HCT116 (cell line): ENCODE results near the gene BOC. TPM values are rescaled to one million over a fixed set of nuclear protein-coding genes. Genes with fewer than 3 reads are reported as not detected.

ENCODE experiments used
- ATAC-seq: fragments of 200-7000 bp; cut with Tn5 transposase; 2 replicates; pipeline ENCODE4 v1.9.1; 2020; ENCODE audit warnings: mild to moderate bottlenecking, moderate library complexity
- BruUV-seq: library from RNA; stranded (reverse); fragments of 400-500 nt; replicated peaks from 2 replicates; lab custom pipeline; 2021; lab: Mats Ljungman, UMichigan
- CTCF ChIA-PET: fragments of 300-600 bp; sonication (Branson Sonifier 250); formaldehyde crosslinking; loops from one replicate; lab custom pipeline; 2021; ENCODE audit warnings: antibody characterized with exemption; lab: Charles Lee
- POLR2A ChIA-PET: fragments of 300-600, 350-600 bp; sonication (Branson Sonifier 250); formaldehyde crosslinking; loops from one replicate; lab custom pipeline; 2021; ENCODE audit warnings: antibody characterized with exemption; lab: Charles Lee
- RAD21 ChIA-PET, 2 experiments: fragments of 300-600 bp; sonication (Branson Sonifier 250); formaldehyde crosslinking; loops; one replicate each; lab custom pipeline; 2023; ENCODE audit warnings: low total read pairs in 2 of 2; ENCODE audit not compliant: uncharacterized antibody in 2 of 2, unreplicated experiment in 2 of 2, low non-redundant PET in 1 of 2; lab: Charles Lee
- DNase-seq: peaks from one replicate; pipeline ENCODE4 v3.0.0-alpha.2; 2010; ENCODE audit warnings: low read depth, low spot score
- H2AFZ ChIP-seq: fragments of 200-600 bp; shearing (Covaris generic), sonication (generic); 2 replicates; pipeline ENCODE4 v1.6.1; 2017; ENCODE audit warnings: low read depth, mixed run types, mixed read lengths, antibody characterized with exemption, low read length; ENCODE audit not compliant: poor library complexity, severe bottlenecking
- H3K27ac ChIP-seq: 2 replicates; pipeline ENCODE4 v1.5.1; 2012; ENCODE audit warnings: low read depth, low read length
- H3K27me3 ChIP-seq: fragments of 200-600 bp; sonication (generic); 2 replicates; pipeline ENCODE4 v1.6.1; 2016; ENCODE audit warnings: mixed run types, low read length, mixed read lengths; ENCODE audit not compliant: insufficient read depth
- H3K36me3 ChIP-seq, 2 experiments: fragments of 200-500 bp in 1 of 2; fragments of 200-600 bp in 1 of 2; sonication (Bioruptor generic) in 1 of 2; sonication (generic) in 1 of 2; 2 replicates each; pipeline versions ENCODE4 v1.5.1 to v1.6.1; 2014 to 2016; ENCODE audit warnings: low read length in 2 of 2, inconsistent platforms in 1 of 2, mixed read lengths in 1 of 2, mixed run types in 1 of 2; ENCODE audit not compliant: insufficient read depth in 2 of 2, control insufficient read depth in 1 of 2
- H3K4me1 ChIP-seq, 2 experiments: fragments of 200-600 bp in 1 of 2; sonication (generic) in 1 of 2; 2 replicates each; pipeline versions ENCODE4 v1.5.1 to v1.6.1; 2012 to 2017; ENCODE audit warnings: low read length in 2 of 2, inconsistent platforms in 1 of 2, mild to moderate bottlenecking in 1 of 2, mixed read lengths in 1 of 2, mixed run types in 1 of 2, moderate library complexity in 1 of 2; ENCODE audit not compliant: insufficient read depth in 2 of 2, control insufficient read depth in 1 of 2
- H3K4me2 ChIP-seq: fragments of 200-600 bp; sonication (generic); 2 replicates; pipeline ENCODE4 v1.6.1; 2017; ENCODE audit warnings: mixed run types, low read length, mixed read lengths
- H3K4me3 ChIP-seq, 2 experiments: fragments of 200-600 bp in 1 of 2; sonication (generic) in 1 of 2; replicated peaks in 1 of 2; 2 replicates each; pipeline ENCODE4 v1.5.1; 2011 to 2016; ENCODE audit warnings: low read length in 2 of 2, control low read depth in 1 of 2, low read depth in 1 of 2, mild to moderate bottlenecking in 1 of 2, mixed read lengths in 1 of 2, mixed run types in 1 of 2
- H3K79me2 ChIP-seq: fragments of 200-600 bp; sonication (generic); 2 replicates; pipeline ENCODE4 v1.6.1; 2017; ENCODE audit warnings: mild to moderate bottlenecking, mixed run types, low read length, moderate library complexity, mixed read lengths; ENCODE audit not compliant: insufficient read depth
- H3K9ac ChIP-seq: fragments of 200-600 bp; sonication (generic); 2 replicates; pipeline ENCODE4 v1.6.1; 2016; ENCODE audit warnings: low read length, mixed read lengths
- H3K9me2 ChIP-seq: fragments of 200-600 bp; sonication (generic), shearing (Covaris generic); 2 replicates; pipeline ENCODE4 v1.6.1; 2017; ENCODE audit warnings: mixed run types, mild to moderate bottlenecking, moderate library complexity; ENCODE audit not compliant: insufficient read depth
- H3K9me3 ChIP-seq, 2 experiments: fragments of 200-500 bp in 1 of 2; fragments of 200-600 bp in 1 of 2; sonication (Bioruptor generic) in 1 of 2; sonication (generic) in 1 of 2; 2 replicates each; pipeline ENCODE4 v1.6.1; 2014 to 2017; ENCODE audit warnings: low read length in 2 of 2, mixed read lengths in 2 of 2, inconsistent platforms in 1 of 2, low read depth in 1 of 2, mild to moderate bottlenecking in 1 of 2, mixed run types in 1 of 2, moderate library complexity in 1 of 2; ENCODE audit not compliant: control insufficient read depth in 1 of 2, insufficient read depth in 1 of 2
- H4K20me1 ChIP-seq: fragments of 200-600 bp; sonication (generic), shearing (Covaris generic); 2 replicates; pipeline ENCODE4 v1.6.1; 2017; ENCODE audit warnings: mixed run types, mild to moderate bottlenecking, moderate library complexity; ENCODE audit not compliant: insufficient read depth
- ATF3 ChIP-seq: IDR thresholded peaks from 2 replicates; pipeline ENCODE4 v1.6.1; 2012
- CBX3 ChIP-seq: IDR thresholded peaks from 2 replicates; pipeline ENCODE4 v1.6.1; 2012; ENCODE audit warnings: low read depth
- CEBPB ChIP-seq: IDR thresholded peaks from 2 replicates; pipeline ENCODE4 v1.6.1; 2012; ENCODE audit warnings: low read depth
- EGR1 ChIP-seq: IDR thresholded peaks from 2 replicates; pipeline ENCODE4 v1.6.1; 2012; ENCODE audit warnings: low read depth
- SP1 ChIP-seq: IDR thresholded peaks from 2 replicates; pipeline ENCODE4 v1.6.1; 2012; ENCODE audit warnings: low read depth
- ZNF274 ChIP-seq: fragments of 200-500 bp; sonication (Bioruptor generic); IDR thresholded peaks from 2 replicates; pipeline ENCODE4 v1.6.1; 2014; ENCODE audit warnings: mild to moderate bottlenecking, low read depth, low read length, inconsistent platforms
- intact Hi-C: fragments of 100-400 bp; cut with micrococcal nuclease; formaldehyde crosslinking; loops from 2 replicates; pipeline ENCODE4 v1.10.0; 2022
- total RNA-seq: library from RNA; stranded (reverse); gene quantifications from one replicate; pipeline ENCODE4 v1.2.1, GENCODE V29; 2021; ENCODE audit not compliant: unreplicated experiment
- TF ChIP-seq, protein P1 (sequence below): IDR thresholded peaks from 2 replicates; pipeline ENCODE4 v1.6.1; 2012
- TF ChIP-seq, protein P2 (sequence below), 3 experiments: fragments of 200-600 bp in 1 of 3; sonication (generic) in 1 of 3; IDR thresholded peaks in 2 of 3; conservative IDR thresholded peaks in 1 of 3; 2 replicates each; pipeline ENCODE4 v1.5.1; 2012 to 2017; ENCODE audit warnings: low read depth in 2 of 3, low read length in 2 of 3, antibody characterized with exemption in 1 of 3, borderline replicate concordance in 1 of 3, control low read depth in 1 of 3, mild to moderate bottlenecking in 1 of 3, mixed read lengths in 1 of 3, mixed run types in 1 of 3, moderate library complexity in 1 of 3; ENCODE audit not compliant: insufficient read depth in 1 of 3

Gene BOC
- total RNA-seq, 1 experiment from 2014 or later: 3.3 TPM

DNA sequence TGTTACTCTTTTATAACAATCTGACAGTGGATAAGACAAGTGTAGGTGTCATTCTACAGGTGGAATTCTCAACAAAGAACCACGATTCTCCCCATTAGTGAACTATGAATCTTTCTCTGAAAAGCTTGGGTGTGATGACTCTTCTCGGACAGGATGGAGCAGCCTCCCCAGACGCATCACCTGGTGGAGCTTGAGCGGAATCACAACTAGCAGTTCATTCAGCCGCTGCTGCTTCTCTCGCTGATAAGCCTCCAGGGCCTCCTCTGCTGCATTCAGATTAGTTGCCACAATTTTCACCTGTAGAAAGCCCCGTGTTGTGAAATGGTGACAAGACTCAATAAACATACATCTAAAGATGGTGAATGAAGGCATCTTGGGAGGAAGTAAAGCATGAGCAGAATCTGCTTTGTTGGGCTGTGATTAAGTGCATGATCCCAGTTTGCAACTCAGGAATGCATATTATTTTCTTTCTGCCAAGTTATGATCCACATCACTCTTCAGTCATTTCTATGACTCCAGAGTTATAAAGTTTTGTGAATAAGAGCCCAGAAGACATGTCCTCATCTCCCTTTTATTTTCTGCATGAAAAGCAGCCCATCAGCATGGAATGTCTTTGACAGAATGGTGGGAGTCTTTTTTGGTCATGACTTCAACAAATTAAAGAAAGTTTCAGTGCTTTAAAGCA is 93.6 kb downstream of the BOC start:
- Histone ChIP-seq H3K4me2 (no peak overlapping the region), H2AFZ (no peak overlapping the region), H3K4me1 (no peaks in the 10 kb centered on the region), H4K20me1 (no peaks in the 10 kb centered on the region), H3K27ac (no peak overlapping the region), H3K27me3 (no peaks in the 10 kb centered on the region), H3K36me3 (0 out of 4 replicates have a peak, but pooled peaks cover 0 to 2% of the 10 kb centered on the region in 2 experiments)
- RAD21 ChIA-PET: no interaction called here
- DNase-seq (no peak), ATAC-seq (no peak)
- TF ChIP-seq, protein P1, sequence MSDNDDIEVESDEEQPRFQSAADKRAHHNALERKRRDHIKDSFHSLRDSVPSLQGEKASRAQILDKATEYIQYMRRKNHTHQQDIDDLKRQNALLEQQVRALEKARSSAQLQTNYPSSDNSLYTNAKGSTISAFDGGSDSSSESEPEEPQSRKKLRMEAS: no peak
- TF ChIP-seq ZNF274 (no peak), EGR1 (no peak), CBX3 (no peak), ATF3 (no peak), CEBPB (no peak), SP1 (no peak)
- TF ChIP-seq, protein P2, sequence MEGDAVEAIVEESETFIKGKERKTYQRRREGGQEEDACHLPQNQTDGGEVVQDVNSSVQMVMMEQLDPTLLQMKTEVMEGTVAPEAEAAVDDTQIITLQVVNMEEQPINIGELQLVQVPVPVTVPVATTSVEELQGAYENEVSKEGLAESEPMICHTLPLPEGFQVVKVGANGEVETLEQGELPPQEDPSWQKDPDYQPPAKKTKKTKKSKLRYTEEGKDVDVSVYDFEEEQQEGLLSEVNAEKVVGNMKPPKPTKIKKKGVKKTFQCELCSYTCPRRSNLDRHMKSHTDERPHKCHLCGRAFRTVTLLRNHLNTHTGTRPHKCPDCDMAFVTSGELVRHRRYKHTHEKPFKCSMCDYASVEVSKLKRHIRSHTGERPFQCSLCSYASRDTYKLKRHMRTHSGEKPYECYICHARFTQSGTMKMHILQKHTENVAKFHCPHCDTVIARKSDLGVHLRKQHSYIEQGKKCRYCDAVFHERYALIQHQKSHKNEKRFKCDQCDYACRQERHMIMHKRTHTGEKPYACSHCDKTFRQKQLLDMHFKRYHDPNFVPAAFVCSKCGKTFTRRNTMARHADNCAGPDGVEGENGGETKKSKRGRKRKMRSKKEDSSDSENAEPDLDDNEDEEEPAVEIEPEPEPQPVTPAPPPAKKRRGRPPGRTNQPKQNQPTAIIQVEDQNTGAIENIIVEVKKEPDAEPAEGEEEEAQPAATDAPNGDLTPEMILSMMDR (IDR thresholded peaks at IDR 0.05 in 2 of 3, conservative IDR thresholded peaks at IDR 0.05 in 1 of 3; ENCODE audit: borderline replicate concordance in 1 of 3, insufficient read depth in 1 of 3, low read depth in 2 of 3, low read length in 2 of 3): no peak
- TF ChIP-seq, all 23 proteins: peak for 0
- no peak overlapping the region for H3K4me3 ChIP-seq
- ChIA-PET POLR2A (no interaction called here), CTCF (no interaction called here)
- no TSS peak for BruUV-seq
- H3K9me2 ChIP-seq: no peaks in the 10 kb centered on the region
- intact Hi-C loops: no loop called here
- no peak overlapping the region for H3K9ac ChIP-seq
- no peaks in the 10 kb centered on the region for H3K79me2 ChIP-seq
- H3K9me3 ChIP-seq: no peaks in the 10 kb centered on the region
